ENCODE results near the gene PTTG2. TPM values are rescaled to one million over a fixed set of nuclear protein-coding genes. Genes with fewer than 3 reads are reported as not detected.

Gene PTTG2
- total RNA-seq, 2 donors from 2014 or later = 2.6 TPM; not detected in 1

DNA sequence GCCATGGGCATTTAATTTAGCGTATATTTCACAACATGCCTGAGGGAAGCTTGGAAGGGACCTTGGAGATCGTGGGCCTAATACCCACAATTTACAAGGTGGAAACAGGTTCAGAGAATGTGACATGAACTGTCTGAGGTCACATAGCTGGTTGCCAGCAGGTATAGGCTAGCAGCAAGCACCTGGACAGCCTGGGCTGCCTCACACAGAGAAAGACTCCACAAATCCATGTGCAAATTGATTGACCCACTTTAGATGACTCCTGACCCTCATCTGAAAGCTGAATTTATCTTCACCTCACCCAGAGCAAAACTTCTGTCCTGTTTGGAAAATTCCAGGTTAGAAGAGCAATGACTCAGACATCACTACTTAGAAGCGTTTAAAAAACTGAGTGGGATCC is 5.8 kb downstream of the PTTG2 start:
- H3K36me3 ChIP-seq = no peaks in the 10 kb centered on the region
- WGBS = 95% methylated on average over 3 of the region's 3 CpGs

DNA sequence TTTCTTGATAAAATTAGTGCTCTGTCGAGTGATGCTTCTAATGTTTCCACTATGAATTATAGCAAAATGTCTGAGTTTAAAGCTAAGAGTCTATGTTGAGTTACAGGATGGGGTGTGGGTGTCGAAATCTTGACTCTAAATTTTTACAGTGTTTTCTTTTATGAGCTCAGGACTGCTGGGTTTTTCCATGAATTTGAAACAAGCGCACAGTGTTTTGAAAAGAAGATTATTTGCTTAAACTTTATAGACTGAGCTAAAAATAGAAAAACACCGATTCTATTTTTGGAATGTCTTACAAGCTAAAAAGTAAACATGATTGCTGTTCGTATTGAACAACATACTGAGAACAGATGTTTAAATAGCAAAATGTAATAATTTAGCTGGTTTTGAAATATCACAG is 7.5 kb downstream of the PTTG2 start:
- no peaks in the 10 kb centered on the region for H3K36me3 ChIP-seq
- no peak overlapping the region for H3K4me3 ChIP-seq
- 8% methylated on average over 5 of the region's 5 CpGs for WGBS
- TF ChIP-seq POLR2AphosphoS5 (IDR thresholded peaks at IDR 0.05) (peak; percentile 77), POLR2A (IDR thresholded peaks at IDR 0.05) (no peak)
- TF ChIP-seq, protein P1, sequence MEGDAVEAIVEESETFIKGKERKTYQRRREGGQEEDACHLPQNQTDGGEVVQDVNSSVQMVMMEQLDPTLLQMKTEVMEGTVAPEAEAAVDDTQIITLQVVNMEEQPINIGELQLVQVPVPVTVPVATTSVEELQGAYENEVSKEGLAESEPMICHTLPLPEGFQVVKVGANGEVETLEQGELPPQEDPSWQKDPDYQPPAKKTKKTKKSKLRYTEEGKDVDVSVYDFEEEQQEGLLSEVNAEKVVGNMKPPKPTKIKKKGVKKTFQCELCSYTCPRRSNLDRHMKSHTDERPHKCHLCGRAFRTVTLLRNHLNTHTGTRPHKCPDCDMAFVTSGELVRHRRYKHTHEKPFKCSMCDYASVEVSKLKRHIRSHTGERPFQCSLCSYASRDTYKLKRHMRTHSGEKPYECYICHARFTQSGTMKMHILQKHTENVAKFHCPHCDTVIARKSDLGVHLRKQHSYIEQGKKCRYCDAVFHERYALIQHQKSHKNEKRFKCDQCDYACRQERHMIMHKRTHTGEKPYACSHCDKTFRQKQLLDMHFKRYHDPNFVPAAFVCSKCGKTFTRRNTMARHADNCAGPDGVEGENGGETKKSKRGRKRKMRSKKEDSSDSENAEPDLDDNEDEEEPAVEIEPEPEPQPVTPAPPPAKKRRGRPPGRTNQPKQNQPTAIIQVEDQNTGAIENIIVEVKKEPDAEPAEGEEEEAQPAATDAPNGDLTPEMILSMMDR (IDR thresholded peaks at IDR 0.05) = no peak
- intact Hi-C loops (cut with DNase I) = no loop called here
- DNase-seq (ENCODE audit: low spot score) = no peak
- H3K27ac ChIP-seq = peak overlapping the region in 1 of 2 donors; percentile 44
- no peaks in the 10 kb centered on the region for H3K27me3 ChIP-seq (replicated peaks; ENCODE audit: insufficient read depth)
- peaks cover 6% of the 10 kb centered on the region for H3K4me1 ChIP-seq (replicated peaks)
- no peaks in the 10 kb centered on the region for H3K9me3 ChIP-seq

More for the DNA sequence above, 5.8 kb downstream of the PTTG2 start:
- no peaks in the 10 kb centered on the region for H3K9me3 ChIP-seq
- no peak for DNase-seq (ENCODE audit: low spot score)
- intact Hi-C loops (cut with DNase I) = no loop called here
- H3K4me1 ChIP-seq (replicated peaks) = peaks cover 6% of the 10 kb centered on the region
- TF ChIP-seq POLR2AphosphoS5 (IDR thresholded peaks at IDR 0.05) (no peak), POLR2A (IDR thresholded peaks at IDR 0.05) (no peak)
- TF ChIP-seq, protein P1 (IDR thresholded peaks at IDR 0.05) = no peak
- no peak overlapping the region for H3K27ac ChIP-seq
- H3K27me3 ChIP-seq (replicated peaks; ENCODE audit: insufficient read depth) = no peaks in the 10 kb centered on the region
- no peak overlapping the region for H3K4me3 ChIP-seq

DNA sequence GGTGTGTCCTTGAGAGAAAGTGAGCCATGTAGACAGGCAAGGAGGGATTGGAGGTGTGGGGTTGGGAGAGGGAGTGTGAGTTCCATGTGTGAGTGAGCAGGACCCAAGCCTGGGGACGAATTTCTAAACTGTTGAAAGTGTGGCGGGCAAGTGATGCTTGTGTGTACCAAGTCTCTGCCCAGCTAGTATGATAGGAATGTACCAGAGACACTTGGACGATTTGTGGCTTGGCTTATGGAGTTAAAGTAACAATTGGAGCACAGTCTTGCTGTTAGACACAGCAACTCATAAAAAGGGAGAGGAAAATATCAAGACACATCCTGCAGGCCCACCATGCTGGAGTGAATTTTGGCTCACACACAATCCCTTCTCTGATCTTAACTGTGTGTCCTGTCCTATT is 8.5 kb downstream of the PTTG2 start:
- H3K27ac ChIP-seq = no peak overlapping the region
- peaks cover 6% of the 10 kb centered on the region for H3K4me1 ChIP-seq (replicated peaks)
- no peaks in the 10 kb centered on the region for H3K9me3 ChIP-seq
- DNase-seq (ENCODE audit: low spot score) = no peak
- no peak overlapping the region for H3K4me3 ChIP-seq
- no peaks in the 10 kb centered on the region for H3K36me3 ChIP-seq
- TF ChIP-seq POLR2AphosphoS5 (IDR thresholded peaks at IDR 0.05) (no peak), POLR2A (IDR thresholded peaks at IDR 0.05) (no peak)
- TF ChIP-seq, protein P1 (IDR thresholded peaks at IDR 0.05) = no peak
- no peaks in the 10 kb centered on the region for H3K27me3 ChIP-seq (replicated peaks; ENCODE audit: insufficient read depth)
- WGBS = 74% methylated on average over 3 of the region's 3 CpGs
- intact Hi-C loops (cut with DNase I) = no loop called here

DNA sequence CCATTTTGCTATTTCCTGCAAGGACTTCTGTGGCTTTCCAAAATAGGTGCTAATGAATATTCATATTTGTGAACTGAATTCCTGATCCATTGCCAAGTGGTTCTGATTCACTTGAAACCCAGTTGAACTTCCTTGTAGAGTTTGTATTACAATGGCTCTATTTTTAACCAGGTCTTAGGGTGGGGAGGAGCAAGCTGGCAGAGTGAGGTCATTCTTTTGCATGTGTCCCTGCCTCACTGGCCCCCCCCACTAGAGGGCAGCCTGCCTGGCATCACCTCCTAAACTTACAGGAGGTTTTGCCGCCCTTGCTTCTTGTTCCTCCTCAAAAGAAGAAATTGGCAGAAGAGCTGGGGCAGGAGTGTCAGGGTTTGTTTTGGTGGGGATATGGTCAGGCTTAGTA is 10.5 kb downstream of the PTTG2 start:
- Histone ChIP-seq H3K4me3 (no peak overlapping the region), H3K27ac (no peak overlapping the region), H3K9me3 (no peaks in the 10 kb centered on the region), H3K4me1 (replicated peaks) (peaks cover 6% of the 10 kb centered on the region), H3K36me3 (no peaks in the 10 kb centered on the region), H3K27me3 (replicated peaks; ENCODE audit: insufficient read depth) (no peaks in the 10 kb centered on the region)
- TF ChIP-seq POLR2A (IDR thresholded peaks at IDR 0.05) = no peak
- TF ChIP-seq, protein P1 (IDR thresholded peaks at IDR 0.05) = peak in 3 of 4 experiments; percentile 23 to 64 (median 30)
- TF ChIP-seq POLR2AphosphoS5 (IDR thresholded peaks at IDR 0.05) = peak; percentile 36
- WGBS = 57% methylated on average over 1 of the region's 1 CpG
- peak; percentile 35 for DNase-seq (ENCODE audit: low spot score)
- intact Hi-C loops (cut with DNase I) = no loop called here

DNA sequence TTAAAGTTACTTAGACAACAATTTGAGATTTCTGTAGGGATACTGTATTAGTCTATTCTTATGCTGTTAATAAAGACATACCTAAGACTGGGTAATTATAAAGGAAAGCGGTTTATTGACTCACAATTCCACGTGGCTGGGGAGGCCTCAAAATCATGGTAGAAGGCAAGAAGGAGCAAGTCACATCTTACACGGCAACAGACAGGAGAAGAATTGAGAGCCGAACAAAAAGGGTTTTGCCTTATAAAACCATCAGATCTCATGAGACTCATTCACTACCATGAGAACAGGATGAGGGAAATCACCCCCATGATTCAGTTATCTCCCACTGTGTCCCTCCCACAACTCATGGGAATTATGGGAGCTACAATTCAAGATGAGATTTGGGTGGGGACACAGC is 11.0 kb downstream of the PTTG2 start:
- no peaks in the 10 kb centered on the region for H3K27me3 ChIP-seq (replicated peaks; ENCODE audit: insufficient read depth)
- 84% methylated on average over 4 of the region's 4 CpGs for WGBS
- H3K9me3 ChIP-seq = no peaks in the 10 kb centered on the region
- peaks cover 6% of the 10 kb centered on the region for H3K4me1 ChIP-seq (replicated peaks)
- TF ChIP-seq, protein P1 (IDR thresholded peaks at IDR 0.05) = no peak
- TF ChIP-seq POLR2A (IDR thresholded peaks at IDR 0.05) (no peak), POLR2AphosphoS5 (IDR thresholded peaks at IDR 0.05) (no peak)
- H3K36me3 ChIP-seq = no peaks in the 10 kb centered on the region
- no peak overlapping the region for H3K27ac ChIP-seq
- no peak overlapping the region for H3K4me3 ChIP-seq
- intact Hi-C loops (cut with DNase I) = no loop called here
- DNase-seq (ENCODE audit: low spot score) = no peak
